HG03442 (cell line): Measurements from ENCODE around the gene SLC10A1.
"Not testable (repeated sequence)": the region's sequence is repeated elsewhere in the genome, so short reads cannot be mapped to it uniquely, and the experiment has no call there.

ENCODE experiments used
- ATAC-seq: cut with Tn5 transposase; IDR thresholded peaks from one replicate; pipeline ENCODE4 v1.9.1; 2021; ENCODE audit warnings: mild to moderate bottlenecking, moderate library complexity; ENCODE audit not compliant: unreplicated experiment

SLC10A1 gene

GRCh38 chr14:69796797-69797500, at the start of gene SLC10A1:
TSS of gene SLC10A1 (minus strand) at chr14:69797241. CDS start at chr14:69797155, 86 bp downstream.
- no peak for ATAC-seq

DNA sequence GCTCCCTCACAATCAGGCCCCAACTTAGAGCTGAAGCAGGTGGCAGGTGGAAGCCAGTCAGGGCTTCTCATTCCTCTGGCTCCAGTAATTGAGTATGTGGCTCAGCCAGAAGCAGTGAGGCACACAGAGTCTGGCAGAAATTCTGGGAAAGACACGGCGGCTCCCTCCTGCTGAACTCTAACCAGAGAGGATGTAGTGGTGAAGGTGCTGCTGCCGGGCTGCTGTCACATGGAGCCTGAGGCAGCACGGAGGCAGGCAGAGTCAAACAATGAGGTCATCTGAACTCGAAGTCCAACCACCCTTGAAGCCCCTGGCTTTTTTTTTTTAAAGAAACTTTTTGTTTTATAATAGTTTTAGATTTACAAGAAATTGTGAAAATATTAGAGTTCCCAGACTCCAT, 48.7 kb upstream of the SLC10A1 start:
- no peak for ATAC-seq

GRCh38 chr14:69845050-69845581, 48.1 kb upstream of the SLC10A1 start:
- no peak for ATAC-seq

DNA sequence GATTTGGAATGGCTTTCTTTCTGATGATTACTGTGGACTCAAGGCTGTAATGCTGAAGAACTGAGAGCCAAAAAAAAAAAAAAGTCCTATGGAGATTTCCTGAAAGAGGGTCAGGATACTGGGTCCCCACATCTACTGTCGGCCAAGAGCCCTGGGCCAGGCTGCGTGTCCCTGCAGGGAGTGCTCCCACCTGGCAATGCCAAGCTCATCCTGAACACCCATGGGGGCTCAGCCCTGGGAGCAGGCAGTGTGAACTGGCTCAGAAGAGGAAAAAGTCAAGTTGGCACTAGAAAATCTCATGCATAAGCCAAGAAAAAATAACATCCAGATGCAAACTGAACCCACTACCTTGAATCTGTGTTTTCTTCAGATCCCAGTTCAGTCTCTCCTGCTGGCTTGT, 47.1 kb upstream of the SLC10A1 start:
- ATAC-seq, result no peak

GRCh38 chr14:69842686-69843420, 45.8 kb upstream of the SLC10A1 start:
- no peak for ATAC-seq

GRCh38 chr14:69841656-69842055, 44.6 kb upstream of the SLC10A1 start:
- no peak for ATAC-seq

DNA sequence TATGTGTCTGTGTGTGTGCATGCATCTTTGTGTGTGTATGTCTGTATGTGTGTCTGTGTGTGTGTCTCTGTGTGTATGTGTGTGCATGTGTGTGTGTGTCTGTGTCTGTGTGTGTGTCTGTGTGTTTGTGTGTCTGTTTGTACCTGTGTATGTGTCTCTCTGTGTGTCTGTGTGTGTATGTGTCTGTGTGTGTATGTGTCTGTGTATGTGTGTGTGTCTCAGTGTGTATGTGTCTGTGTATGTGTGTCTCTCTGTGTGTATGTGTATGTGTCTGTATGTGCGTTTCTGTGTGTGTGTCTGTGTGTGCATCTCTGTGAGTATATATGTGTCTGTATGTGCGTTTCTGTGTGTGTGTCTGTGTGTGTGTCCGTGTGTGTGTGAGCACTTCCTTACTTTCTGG, 42.6 kb upstream of the SLC10A1 start:
- ATAC-seq, result no peak

GRCh38 chr14:69838881-69839416, 41.9 kb upstream of the SLC10A1 start:
- ATAC-seq, result no peak

DNA sequence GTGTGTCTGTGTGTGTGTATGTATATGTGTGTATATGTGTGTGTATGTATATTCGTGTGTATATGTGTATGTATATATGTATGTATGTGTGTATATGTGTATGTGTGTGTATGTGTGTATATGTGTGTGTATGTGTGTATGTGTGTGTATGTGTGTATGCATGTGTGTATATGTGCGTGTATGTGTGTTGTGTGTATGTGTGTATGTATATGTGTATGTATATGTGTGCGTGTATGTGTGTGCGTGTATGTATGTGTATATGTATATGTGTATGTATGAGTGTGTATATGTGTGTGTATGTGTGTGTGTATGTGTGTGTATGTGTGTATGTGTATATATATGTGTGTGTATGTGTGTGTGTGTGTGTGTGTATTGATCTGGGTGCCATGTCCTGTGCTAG, 31.8 kb upstream of the SLC10A1 start:
- ATAC-seq, result no peak

DNA sequence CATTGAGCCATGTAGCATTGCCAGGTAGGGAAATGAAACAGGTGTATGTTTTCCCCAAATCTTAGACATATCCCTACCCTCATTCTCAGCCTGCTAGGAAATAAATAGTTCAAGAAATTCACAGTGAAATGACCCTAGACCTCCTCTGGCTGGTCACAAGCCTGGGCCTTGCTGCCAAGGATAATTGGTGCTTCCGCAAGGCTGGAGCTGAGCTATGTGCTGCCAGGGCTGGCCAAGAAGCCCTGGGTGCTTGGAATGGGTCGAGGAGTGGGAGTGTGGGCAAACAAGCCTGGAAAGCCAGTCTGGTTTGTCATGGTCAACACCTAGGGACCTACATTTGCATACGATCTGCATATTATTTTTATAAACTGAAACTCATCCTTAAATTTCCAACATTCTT, 31.3 kb upstream of the SLC10A1 start:
- no peak for ATAC-seq

DNA sequence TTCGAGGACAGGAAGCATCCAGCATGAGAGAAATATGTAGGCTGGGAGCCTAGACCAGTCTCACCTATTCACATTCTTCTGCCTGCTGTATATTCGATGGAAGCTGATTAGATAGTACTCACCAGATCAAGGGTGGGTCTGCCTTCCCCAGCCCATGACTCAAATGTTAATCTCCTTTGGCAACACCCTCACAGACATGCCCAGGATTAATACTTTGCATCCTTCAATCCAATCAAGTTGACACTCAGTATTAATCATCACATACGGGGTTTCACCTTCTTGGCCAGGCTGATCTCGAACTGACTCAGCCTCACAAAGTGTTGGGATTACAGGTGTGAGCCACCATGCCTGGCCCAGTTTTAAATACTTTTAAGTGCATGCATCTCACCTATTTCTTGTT, 30.5 kb upstream of the SLC10A1 start:
- ATAC-seq, result no peak

DNA sequence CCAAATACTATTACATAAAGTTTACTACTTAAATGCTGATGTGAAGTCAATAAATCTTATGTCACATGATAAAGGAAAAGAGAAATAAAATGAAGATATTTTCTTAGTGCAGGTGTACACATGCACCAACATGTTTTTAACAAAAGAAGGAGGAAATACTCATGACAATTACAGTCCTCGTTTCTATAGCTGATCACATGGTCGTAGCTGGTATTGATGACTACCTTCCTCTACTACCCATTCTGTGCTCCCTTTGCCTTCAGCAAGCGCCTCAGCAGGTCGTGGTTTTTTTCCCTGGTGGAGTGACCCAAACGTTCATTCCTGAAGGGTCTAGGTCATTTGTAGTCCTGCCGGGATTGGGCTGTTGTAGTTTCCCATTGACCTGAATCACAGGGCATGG, 25.4 kb upstream of the SLC10A1 start:
- no peak for ATAC-seq

DNA sequence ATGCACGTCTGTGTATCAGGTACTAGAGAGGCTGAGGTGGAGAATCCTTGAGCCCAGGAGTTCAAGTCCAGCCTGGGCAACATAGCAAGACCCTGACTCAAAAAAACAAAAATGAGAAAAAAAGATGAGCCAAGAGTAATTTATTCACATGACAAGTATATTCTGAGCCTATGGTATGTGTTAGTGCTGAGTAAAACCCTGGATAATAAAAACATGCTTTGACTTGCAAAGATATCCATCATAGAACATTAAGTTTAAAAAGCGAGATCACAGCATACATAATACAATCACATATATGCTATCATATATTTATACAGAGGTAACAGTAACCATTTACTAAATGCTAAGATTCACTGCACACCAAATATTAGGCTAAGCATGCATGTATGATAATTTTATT, 23.9 kb upstream of the SLC10A1 start:
- no peak for ATAC-seq

DNA sequence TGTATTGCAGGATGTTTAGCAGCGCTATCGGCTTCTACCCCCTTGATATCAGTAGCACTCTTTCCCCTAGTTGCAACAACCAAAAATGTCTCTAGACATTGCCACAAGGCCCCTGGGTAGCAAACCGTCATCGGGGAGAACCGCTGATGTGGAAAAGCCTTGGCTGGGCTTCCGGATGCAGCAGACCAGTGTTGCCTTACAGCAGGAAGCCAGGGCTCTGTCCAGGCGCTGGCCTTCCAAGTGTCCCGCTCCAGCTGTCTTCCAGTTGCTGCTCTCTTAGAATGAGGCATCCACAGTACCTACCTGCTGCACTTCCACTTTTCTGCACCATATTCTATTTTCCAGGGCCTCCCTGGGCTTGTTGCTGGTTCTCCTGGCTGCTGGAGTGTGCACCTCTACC, 22.6 kb upstream of the SLC10A1 start:
- ATAC-seq, result no peak

- ATAC-seq, result no peak
These were observed 21.7 kb upstream of the SLC10A1 start for GRCh38 chr14:69818758-69819191.

GRCh38 chr14:69816216-69816615, 19.2 kb upstream of the SLC10A1 start:
- ATAC-seq, result no peak

GRCh38 chr14:69815556-69815955, 18.5 kb upstream of the SLC10A1 start:
- ATAC-seq, result no peak

DNA sequence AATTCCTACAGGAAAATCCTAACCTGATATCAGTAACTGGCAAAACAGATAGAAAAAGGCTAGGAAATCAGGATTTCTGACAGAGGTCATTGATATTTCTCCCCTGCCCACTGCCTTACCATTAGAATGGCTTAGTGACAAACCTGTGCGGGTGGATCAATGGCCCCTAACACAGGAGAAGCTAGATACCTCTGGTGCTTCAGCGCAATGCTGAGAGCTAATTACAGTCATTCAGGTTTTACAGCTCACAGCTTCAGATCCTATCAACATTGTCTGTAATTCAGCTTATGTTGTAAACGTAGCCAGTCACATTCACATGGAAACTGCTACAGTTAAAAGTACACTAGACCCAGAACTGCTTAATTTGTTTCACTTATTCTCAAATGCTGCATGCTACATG, 17.4 kb upstream of the SLC10A1 start:
- no peak for ATAC-seq

- ATAC-seq, result not testable (repeated sequence)
These were observed 16.3 kb upstream of the SLC10A1 start for GRCh38 chr14:69813346-69813745.

DNA sequence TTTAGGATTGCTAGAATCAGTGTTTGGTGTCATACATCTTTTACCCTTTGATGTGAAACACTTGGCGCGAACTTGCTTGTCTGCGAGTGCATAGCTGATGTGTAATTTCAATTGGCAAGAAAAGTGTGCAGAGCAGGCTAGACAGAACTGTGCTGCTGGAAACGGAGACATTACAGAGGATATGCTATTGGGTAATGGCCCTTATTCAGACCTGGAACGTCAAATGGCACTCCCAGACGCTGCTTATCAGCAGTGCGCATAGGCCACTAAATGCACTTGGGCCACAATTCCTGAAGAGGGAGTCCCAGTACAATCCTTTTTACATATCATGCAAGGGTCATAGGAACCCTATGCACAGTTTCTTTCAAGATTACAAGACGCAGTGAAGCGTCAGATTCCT, 15.7 kb upstream of the SLC10A1 start:
- no peak for ATAC-seq

- ATAC-seq, result no peak
These were observed 14.8 kb upstream of the SLC10A1 start for GRCh38 chr14:69811868-69812252.
